ENCODE measurements around the gene PSPC1.

Gene PSPC1

DNA sequence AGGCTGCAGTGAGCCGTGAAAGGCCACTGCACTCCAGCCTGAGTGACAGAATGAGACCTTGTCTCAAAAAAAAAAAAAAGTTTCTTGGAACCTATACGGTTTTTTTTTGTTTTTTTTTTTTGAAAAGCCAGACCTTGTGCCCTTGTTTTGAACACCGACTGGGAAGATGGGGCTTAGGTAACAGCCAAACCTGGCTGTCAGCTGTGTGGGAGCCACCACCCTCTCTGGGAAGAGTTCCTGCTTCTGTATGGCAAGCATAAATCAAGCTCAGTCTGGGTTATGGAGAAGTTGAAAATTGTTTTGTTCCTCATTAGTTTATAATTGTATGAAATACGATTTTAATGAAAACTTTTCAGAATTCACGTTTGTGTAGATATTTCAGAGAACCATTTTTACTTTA, 109.8 kb downstream of the PSPC1 start:
- no peak overlapping the region for H3K4me2 ChIP-seq

GRCh38 chr13:19670147-19670546, 112.6 kb downstream of the PSPC1 start:
- Histone ChIP-seq H3K9me3 (no peaks in the 10 kb centered on the region), H3K4me3 (no peak overlapping the region), H3K27me3 (no peaks in the 10 kb centered on the region), H3K4me1 (peaks cover 11% of the 10 kb centered on the region; the same call in 1 of the 2 replicates), H3K4me2 (0 out of 2 replicates have a peak overlapping the region, but pooled peaks have one; percentile 11), H4K20me1 (peaks cover 42% of the 10 kb centered on the region), H3K36me3 (peaks cover 100% of the 10 kb centered on the region), H3K9ac (no peak overlapping the region), H3K27ac (no peak overlapping the region)
- no peak for TF ChIP-seq Cebpa-rat (IDR thresholded peaks at IDR 0.05)

More for the DNA sequence above, 109.8 kb downstream of the PSPC1 start:
- peaks cover 97% of the 10 kb centered on the region for H3K36me3 ChIP-seq
- no peaks in the 10 kb centered on the region for H3K9me3 ChIP-seq
- H3K4me1 ChIP-seq = peaks cover 11% of the 10 kb centered on the region; the same call in 1 of the 2 replicates
- no peak overlapping the region for H3K4me3 ChIP-seq
- TF ChIP-seq Cebpa-rat (IDR thresholded peaks at IDR 0.05) = no peak
- H3K27ac ChIP-seq = no peak overlapping the region
- H3K9ac ChIP-seq = no peak overlapping the region
- no peaks in the 10 kb centered on the region for H3K27me3 ChIP-seq
- peaks cover 36% of the 10 kb centered on the region for H4K20me1 ChIP-seq

- H4K20me1 ChIP-seq = peaks cover 38% of the 10 kb centered on the region
- H3K4me1 ChIP-seq = peaks cover 11% of the 10 kb centered on the region; the same call in 1 of the 2 replicates
- no peak overlapping the region for H3K4me2 ChIP-seq
- H3K4me3 ChIP-seq = no peak overlapping the region
- H3K27ac ChIP-seq = no peak overlapping the region
- H3K9ac ChIP-seq = no peak overlapping the region
- H3K9me3 ChIP-seq = no peaks in the 10 kb centered on the region
- H3K36me3 ChIP-seq = peaks cover 100% of the 10 kb centered on the region
- no peak for TF ChIP-seq Cebpa-rat (IDR thresholded peaks at IDR 0.05)
- no peaks in the 10 kb centered on the region for H3K27me3 ChIP-seq
Measured at GRCh38 chr13:19668778-19669177, 114.0 kb downstream of the PSPC1 start.

DNA sequence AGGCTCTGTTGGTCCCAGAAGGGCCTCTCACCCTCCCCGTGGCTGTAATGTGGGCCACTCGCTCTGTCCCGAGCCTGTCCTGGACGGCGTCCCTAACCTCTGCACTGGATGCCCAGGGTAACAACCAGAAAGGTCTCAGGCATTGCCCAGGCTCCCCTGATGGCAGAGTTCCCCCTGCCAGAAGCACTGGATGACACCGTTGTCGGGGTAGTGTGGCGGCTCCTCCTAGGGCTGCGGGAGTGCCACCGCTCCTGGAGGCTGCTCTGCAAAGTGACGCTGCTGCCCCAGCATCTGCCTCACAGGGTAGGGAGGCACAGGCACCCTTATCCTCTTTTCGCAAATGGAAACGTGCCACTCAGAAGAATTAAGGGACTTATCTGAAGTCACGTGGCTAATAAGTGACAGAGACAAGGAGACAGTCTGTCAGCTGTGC, 117.3 kb downstream of the PSPC1 start:
- Histone ChIP-seq H3K36me3 (peaks cover 100% of the 10 kb centered on the region), H3K9me3 (no peaks in the 10 kb centered on the region), H3K4me1 (peaks cover 8% of the 10 kb centered on the region; the same call in 1 of the 2 replicates), H4K20me1 (peaks cover 24% of the 10 kb centered on the region), H3K27me3 (no peaks in the 10 kb centered on the region), H3K4me2 (no peak overlapping the region), H3K27ac (no peak overlapping the region), H3K9ac (no peak overlapping the region), H3K4me3 (no peak overlapping the region)
- no peak for TF ChIP-seq Cebpa-rat (IDR thresholded peaks at IDR 0.05)

DNA sequence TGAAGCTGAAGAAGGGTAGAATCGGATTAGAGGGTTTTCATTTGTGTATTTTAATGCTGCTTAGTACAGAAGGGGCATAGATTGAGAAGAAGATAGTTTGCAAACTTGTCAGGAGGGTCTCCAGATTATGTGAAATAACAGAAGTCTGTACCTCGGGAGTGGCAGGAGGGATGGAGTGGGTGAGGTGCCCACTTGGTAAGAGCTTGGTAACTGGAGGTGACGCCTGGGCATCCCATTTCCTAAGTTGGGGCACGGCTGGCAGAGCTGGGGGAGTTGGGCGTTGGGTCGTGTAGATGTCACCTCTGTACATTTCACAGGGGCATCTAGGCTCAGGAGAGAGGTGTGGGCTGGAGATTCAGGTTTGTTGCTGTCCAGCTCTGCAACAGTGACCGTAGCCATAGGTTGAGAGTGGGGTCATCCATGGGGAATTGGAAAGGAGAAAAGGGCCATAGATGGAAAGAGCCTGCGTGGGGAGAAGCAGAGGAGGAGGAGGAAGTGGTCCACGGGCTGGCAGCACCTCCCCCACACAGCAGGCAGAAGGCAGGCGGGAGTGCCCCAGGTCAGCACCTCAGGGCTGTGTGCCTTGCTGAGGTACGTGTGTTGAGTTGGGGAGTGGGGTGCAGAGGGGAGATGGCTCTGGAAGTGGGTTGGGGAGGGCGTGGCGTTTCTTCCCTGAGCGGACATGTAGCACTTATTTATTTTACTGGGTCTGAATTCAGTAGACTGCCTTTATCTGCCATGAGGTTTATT, 118.1 kb downstream of the PSPC1 start:
- Histone ChIP-seq H3K9ac (no peak overlapping the region), H3K4me1 (peaks cover under 1% of the 10 kb centered on the region; the same call in 1 of the 2 replicates), H3K4me3 (no peak overlapping the region), H3K4me2 (no peak overlapping the region), H3K36me3 (peaks cover 99% of the 10 kb centered on the region), H3K27me3 (no peaks in the 10 kb centered on the region), H3K9me3 (no peaks in the 10 kb centered on the region), H3K27ac (no peak overlapping the region), H4K20me1 (peaks cover 19% of the 10 kb centered on the region)
- TF ChIP-seq Cebpa-rat (IDR thresholded peaks at IDR 0.05) = no peak

GRCh38 chr13:19663416-19663979, 119.2 kb downstream of the PSPC1 start:
- no peak for TF ChIP-seq Cebpa-rat (IDR thresholded peaks at IDR 0.05)
- Histone ChIP-seq H4K20me1 (peaks cover 18% of the 10 kb centered on the region), H3K9me3 (no peaks in the 10 kb centered on the region), H3K27ac (no peak overlapping the region), H3K9ac (no peak overlapping the region), H3K4me2 (no peak overlapping the region), H3K27me3 (no peaks in the 10 kb centered on the region), H3K36me3 (peaks cover 99% of the 10 kb centered on the region), H3K4me3 (no peak overlapping the region), H3K4me1 (no peaks in the 10 kb centered on the region)

GRCh38 chr13:19661561-19661960, 121.2 kb downstream of the PSPC1 start:
- no peak for TF ChIP-seq Cebpa-rat (IDR thresholded peaks at IDR 0.05)
- Histone ChIP-seq H3K4me2 (no peak overlapping the region), H3K36me3 (peaks cover 93% of the 10 kb centered on the region), H3K4me3 (no peak overlapping the region), H3K4me1 (no peaks in the 10 kb centered on the region), H3K9me3 (no peaks in the 10 kb centered on the region), H4K20me1 (peaks cover 28% of the 10 kb centered on the region), H3K27ac (no peak overlapping the region), H3K9ac (no peak overlapping the region), H3K27me3 (no peaks in the 10 kb centered on the region)

GRCh38 chr13:19661126-19661525, 121.6 kb downstream of the PSPC1 start:
- TF ChIP-seq Cebpa-rat (IDR thresholded peaks at IDR 0.05) = no peak
- H3K4me2 ChIP-seq = no peak overlapping the region
- H4K20me1 ChIP-seq = peaks cover 24% of the 10 kb centered on the region
- H3K4me1 ChIP-seq = no peaks in the 10 kb centered on the region
- no peak overlapping the region for H3K9ac ChIP-seq
- no peak overlapping the region for H3K4me3 ChIP-seq
- H3K36me3 ChIP-seq = peaks cover 88% of the 10 kb centered on the region
- H3K27me3 ChIP-seq = no peaks in the 10 kb centered on the region
- no peaks in the 10 kb centered on the region for H3K9me3 ChIP-seq
- no peak overlapping the region for H3K27ac ChIP-seq

DNA sequence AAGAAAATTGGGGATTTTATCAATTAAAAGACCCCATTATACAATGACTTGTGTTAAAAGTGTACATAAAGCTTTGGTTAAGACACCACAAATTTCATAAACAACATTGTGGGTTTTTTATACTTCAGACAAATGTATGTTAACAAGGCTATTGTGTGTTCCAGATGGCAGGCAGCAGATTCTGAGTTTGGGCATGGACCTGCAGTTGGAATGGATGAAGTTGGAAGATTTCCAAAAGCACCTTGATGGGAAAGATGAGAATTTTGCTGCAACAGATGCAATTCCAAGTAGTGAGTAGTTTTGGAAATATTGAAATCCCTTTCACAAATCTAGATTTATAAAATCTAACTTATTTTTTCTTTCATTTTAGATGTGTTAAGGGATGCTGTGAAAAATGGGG, 123.9 kb downstream of the PSPC1 start:
- Histone ChIP-seq H3K4me3 (no peak overlapping the region), H3K9me3 (no peaks in the 10 kb centered on the region), H4K20me1 (0 out of 2 replicates have a peak, but pooled peaks cover 14% of the 10 kb centered on the region), H3K9ac (no peak overlapping the region), H3K27me3 (no peaks in the 10 kb centered on the region), H3K36me3 (peaks cover 82% of the 10 kb centered on the region), H3K4me1 (no peaks in the 10 kb centered on the region), H3K27ac (no peak overlapping the region), H3K4me2 (no peak overlapping the region)
- TF ChIP-seq Cebpa-rat (IDR thresholded peaks at IDR 0.05) = no peak

GRCh38 chr13:19657872-19658591, 124.7 kb downstream of the PSPC1 start:
- no peak overlapping the region for H3K4me3 ChIP-seq
- no peak overlapping the region for H3K9ac ChIP-seq
- H3K4me1 ChIP-seq = no peaks in the 10 kb centered on the region
- H3K9me3 ChIP-seq = no peaks in the 10 kb centered on the region
- no peaks in the 10 kb centered on the region for H3K27me3 ChIP-seq
- no peak overlapping the region for H3K27ac ChIP-seq
- H4K20me1 ChIP-seq = 0 out of 2 replicates have a peak, but pooled peaks cover 10% of the 10 kb centered on the region
- TF ChIP-seq Cebpa-rat (IDR thresholded peaks at IDR 0.05) = no peak
- H3K36me3 ChIP-seq = peaks cover 82% of the 10 kb centered on the region
- no peak overlapping the region for H3K4me2 ChIP-seq
